NCI-H146 treated with DMSO at 0.1 percent for 48 hours (cell line): Measurements from ENCODE around the gene RALGAPA2.

ENCODE experiments used
- DNase-seq: peaks from one replicate; lab custom pipeline; 2025; ENCODE audit not compliant: unreplicated experiment; lab: John Stamatoyannopoulos, UW

Gene RALGAPA2

GRCh38 chr20:20353576-20353975, 358.9 kb downstream of the RALGAPA2 start:
- DNase-seq = no peak

GRCh38 chr20:20344476-20344875, 368.0 kb downstream of the RALGAPA2 start:
- DNase-seq = no peak

- DNase-seq = no peak
Observed at GRCh38 chr20:20343932-20344331, 368.5 kb downstream of the RALGAPA2 start.
